ENCODE measurements around the gene NLRP9. TPM values are rescaled to one million over a fixed set of nuclear protein-coding genes. Genes with fewer than 3 reads are reported as not detected.

The NLRP9 gene
- polyA plus RNA-seq, 6 donors from 2014 or later = not detected

- H3K9me3 Mint-ChIP-seq = no peaks in the 10 kb centered on the region
- H3K4me3 Mint-ChIP-seq = no peak overlapping the region
- no peak for ATAC-seq (ENCODE audit: low read depth in 2 of 2)
- H3K36me3 Mint-ChIP-seq = peaks cover 7 to 38% of the 10 kb centered on the region in 2 donors
- DNase-seq = no peak
- peaks cover 56 to 62% (median 57%) of the 10 kb centered on the region in 3 donors for H3K4me1 Mint-ChIP-seq
- H3K27me3 Mint-ChIP-seq = no peaks in the 10 kb centered on the region
- peak overlapping the region in 2 of 6 donors; percentile 41 to 84 for H3K27ac Mint-ChIP-seq
These were observed 77.8 kb downstream of the NLRP9 start for GRCh38 chr19:55660404-55660803.

- DNase-seq = no peak
- peak overlapping the region in 7 of 8 donors; percentile 19 to 80 (median 67) for H3K4me3 Mint-ChIP-seq
- H3K27ac Mint-ChIP-seq = peak overlapping the region in 2 of 6 donors; percentile 74 to 84
- H3K9me3 Mint-ChIP-seq = no peaks in the 10 kb centered on the region
- ATAC-seq (ENCODE audit: low read depth in 2 of 2) = no peak
- H3K4me1 Mint-ChIP-seq = peaks cover 57 to 62% (median 57%) of the 10 kb centered on the region in 3 donors
- H3K36me3 Mint-ChIP-seq = peaks cover 7 to 38% of the 10 kb centered on the region in 2 donors
- H3K27me3 Mint-ChIP-seq = no peaks in the 10 kb centered on the region
These were observed 78.4 kb downstream of the NLRP9 start for GRCh38 chr19:55659822-55660221.

GRCh38 chr19:55658846-55659459 lies 79.2 kb downstream of the NLRP9 start:
- ATAC-seq (ENCODE audit: low read depth in 2 of 2) (no peak), DNase-seq (no peak)
- H3K4me3 Mint-ChIP-seq = peak overlapping the region in 4 of 8 donors; percentile 63 to 74 (median 68)
- H3K27ac Mint-ChIP-seq = peak overlapping the region in 2 of 6 donors; percentile 14 to 84
- H3K27me3 Mint-ChIP-seq = no peaks in the 10 kb centered on the region
- H3K36me3 Mint-ChIP-seq = peaks cover 7 to 33% of the 10 kb centered on the region in 2 donors
- peaks cover 52 to 62% (median 57%) of the 10 kb centered on the region in 3 donors for H3K4me1 Mint-ChIP-seq
- H3K9me3 Mint-ChIP-seq = no peaks in the 10 kb centered on the region

Other genes with a start within 250 kb of the NLRP9 start
- under 1 TPM in 4 of 6 donors, not detected in 2; 0.05 to 0.11 (median 0.09) TPM for gene SSC5D, start 250.0 kb downstream of the NLRP9 start, polyA plus RNA-seq (ENCODE audit: low read depth in 6 of 6)
- gene SBK2, start 201.3 kb downstream of the NLRP9 start, polyA plus RNA-seq (ENCODE audit: low read depth in 6 of 6) = not detected
- not detected for gene SBK3, start 192.9 kb downstream of the NLRP9 start, polyA plus RNA-seq (ENCODE audit: low read depth in 6 of 6)
- under 1 TPM; 0.13 to 0.85 (median 0.40) TPM for gene ZNF579, start 157.6 kb downstream of the NLRP9 start, polyA plus RNA-seq (ENCODE audit: low read depth in 6 of 6)
- gene FIZ1, start 138.9 kb downstream of the NLRP9 start, polyA plus RNA-seq (ENCODE audit: low read depth in 6 of 6) = 1 to 10 TPM; 2.3 to 5.2 (median 3.2) TPM
- gene ZNF524, start 138.1 kb downstream of the NLRP9 start, polyA plus RNA-seq (ENCODE audit: low read depth in 6 of 6) = 10 to 100 TPM; 25.1 to 42.1 (median 37.1) TPM
- gene ZNF865, start 132.8 kb downstream of the NLRP9 start, polyA plus RNA-seq (ENCODE audit: low read depth in 6 of 6) = under 1 TPM in 4 of 6 donors, not detected in 2; 0.12 to 0.60 (median 0.18) TPM
- gene ZNF784, start 113.8 kb downstream of the NLRP9 start, polyA plus RNA-seq (ENCODE audit: low read depth in 6 of 6) = 1 to 10 TPM in 4 of 6 donors, under 1 TPM in 1, not detected in 1; 0.95 to 3.5 (median 2.7) TPM
- 10 to 100 TPM; 28.4 to 54.2 (median 31.5) TPM for gene ZNF580, start 97.4 kb downstream of the NLRP9 start, polyA plus RNA-seq (ENCODE audit: low read depth in 6 of 6)
- gene ZNF581, start 94.8 kb downstream of the NLRP9 start, polyA plus RNA-seq (ENCODE audit: low read depth in 6 of 6) = 10 to 100 TPM; 60.7 to 82.8 (median 65.4) TPM
- 10 to 100 TPM in 3 of 6 donors, 1 to 10 TPM in 3; 8.1 to 13.0 (median 9.7) TPM for gene CCDC106, start 90.2 kb downstream of the NLRP9 start, polyA plus RNA-seq (ENCODE audit: low read depth in 6 of 6)
- gene U2AF2, start 83.4 kb downstream of the NLRP9 start, polyA plus RNA-seq (ENCODE audit: low read depth in 6 of 6) = 10 to 100 TPM in 3 of 6 donors, 1 to 10 TPM in 3; 3.2 to 13.7 (median 9.3) TPM
- gene EPN1, start 63.2 kb downstream of the NLRP9 start, polyA plus RNA-seq (ENCODE audit: low read depth in 6 of 6) = 10 to 100 TPM in 5 of 6 donors, 1 to 10 TPM in 1; 1.0 to 28.9 (median 13.8) TPM
- not detected for gene RFPL4A, start 20.7 kb upstream of the NLRP9 start, polyA plus RNA-seq (ENCODE audit: low read depth in 6 of 6)
- gene RFPL4AL1, start 30.7 kb upstream of the NLRP9 start, polyA plus RNA-seq (ENCODE audit: low read depth in 6 of 6) = not detected
- under 1 TPM in 2 of 6 donors, not detected in 4; 0.08 to 0.16 TPM for gene NLRP11, start 93.6 kb upstream of the NLRP9 start, polyA plus RNA-seq (ENCODE audit: low read depth in 6 of 6)
- gene NLRP4, start 98.1 kb upstream of the NLRP9 start, polyA plus RNA-seq (ENCODE audit: low read depth in 6 of 6) = 1 to 10 TPM in 1 of 6 donors, under 1 TPM in 4, not detected in 1; 0.41 to 1.2 (median 0.76) TPM
- not detected for gene NLRP13, start 193.9 kb upstream of the NLRP9 start, polyA plus RNA-seq (ENCODE audit: low read depth in 6 of 6)
- gene NLRP8, start 209.4 kb upstream of the NLRP9 start, polyA plus RNA-seq (ENCODE audit: low read depth in 6 of 6) = not detected
- gene NLRP5, start 248.4 kb upstream of the NLRP9 start, polyA plus RNA-seq (ENCODE audit: low read depth in 6 of 6) = not detected